Measurements from ENCODE around the gene KIF1A. TPM values are rescaled to one million over a fixed set of nuclear protein-coding genes. Genes with fewer than 3 reads are reported as not detected.

KIF1A gene
- total RNA-seq, 1 donor from 2014 or later: 48.9 TPM

- H3K4me3 Mint-ChIP-seq: no peak overlapping the region
- H3K27ac Mint-ChIP-seq: no peak overlapping the region
- H3K9me3 Mint-ChIP-seq: peaks cover 9% of the 10 kb centered on the region
- peaks cover 30% of the 10 kb centered on the region for H3K4me1 Mint-ChIP-seq
- TF ChIP-seq, protein P1, sequence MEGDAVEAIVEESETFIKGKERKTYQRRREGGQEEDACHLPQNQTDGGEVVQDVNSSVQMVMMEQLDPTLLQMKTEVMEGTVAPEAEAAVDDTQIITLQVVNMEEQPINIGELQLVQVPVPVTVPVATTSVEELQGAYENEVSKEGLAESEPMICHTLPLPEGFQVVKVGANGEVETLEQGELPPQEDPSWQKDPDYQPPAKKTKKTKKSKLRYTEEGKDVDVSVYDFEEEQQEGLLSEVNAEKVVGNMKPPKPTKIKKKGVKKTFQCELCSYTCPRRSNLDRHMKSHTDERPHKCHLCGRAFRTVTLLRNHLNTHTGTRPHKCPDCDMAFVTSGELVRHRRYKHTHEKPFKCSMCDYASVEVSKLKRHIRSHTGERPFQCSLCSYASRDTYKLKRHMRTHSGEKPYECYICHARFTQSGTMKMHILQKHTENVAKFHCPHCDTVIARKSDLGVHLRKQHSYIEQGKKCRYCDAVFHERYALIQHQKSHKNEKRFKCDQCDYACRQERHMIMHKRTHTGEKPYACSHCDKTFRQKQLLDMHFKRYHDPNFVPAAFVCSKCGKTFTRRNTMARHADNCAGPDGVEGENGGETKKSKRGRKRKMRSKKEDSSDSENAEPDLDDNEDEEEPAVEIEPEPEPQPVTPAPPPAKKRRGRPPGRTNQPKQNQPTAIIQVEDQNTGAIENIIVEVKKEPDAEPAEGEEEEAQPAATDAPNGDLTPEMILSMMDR (IDR thresholded peaks at IDR 0.05; ENCODE audit: unreplicated experiment): no peak
- H3K36me3 Mint-ChIP-seq: peaks cover 5% of the 10 kb centered on the region
- peak in 1 of 2 experiments; percentile 10 for DNase-seq (ENCODE audit: low spot score in 2 of 2, unreplicated experiment in 2 of 2)
- H3K27me3 Mint-ChIP-seq (ENCODE audit: low read depth): no peaks in the 10 kb centered on the region
Observed at GRCh38 chr2:240797500-240797895, 22.5 kb downstream of the KIF1A start.

- peaks cover 35% of the 10 kb centered on the region for H3K4me1 Mint-ChIP-seq
Observed at GRCh38 chr2:240796543-240797499, 23.2 kb downstream of the KIF1A start.

GRCh38 chr2:240795916-240796510, 24.0 kb downstream of the KIF1A start:
- Mint-ChIP-seq H3K4me1 (peaks cover 38% of the 10 kb centered on the region), H3K36me3 (peaks cover under 1% of the 10 kb centered on the region), H3K27ac (no peak overlapping the region), H3K4me3 (no peak overlapping the region), H3K27me3 (ENCODE audit: low read depth) (no peaks in the 10 kb centered on the region), H3K9me3 (peaks cover 3% of the 10 kb centered on the region)
- TF ChIP-seq, protein P1 (IDR thresholded peaks at IDR 0.05; ENCODE audit: unreplicated experiment): no peak
- peak in 1 of 2 experiments; percentile 3 for DNase-seq (ENCODE audit: low spot score in 2 of 2, unreplicated experiment in 2 of 2)

More at GRCh38 chr2:240796543-240797499, 23.2 kb downstream of the KIF1A start:
- H3K27me3 Mint-ChIP-seq (ENCODE audit: low read depth): no peaks in the 10 kb centered on the region
- peaks cover 8% of the 10 kb centered on the region for H3K9me3 Mint-ChIP-seq
- no peak for DNase-seq (ENCODE audit: low spot score in 2 of 2, unreplicated experiment in 2 of 2)
- H3K4me3 Mint-ChIP-seq: no peak overlapping the region
- H3K27ac Mint-ChIP-seq: no peak overlapping the region
- peaks cover 4% of the 10 kb centered on the region for H3K36me3 Mint-ChIP-seq
- TF ChIP-seq, protein P1 (IDR thresholded peaks at IDR 0.05; ENCODE audit: unreplicated experiment): no peak

DNA sequence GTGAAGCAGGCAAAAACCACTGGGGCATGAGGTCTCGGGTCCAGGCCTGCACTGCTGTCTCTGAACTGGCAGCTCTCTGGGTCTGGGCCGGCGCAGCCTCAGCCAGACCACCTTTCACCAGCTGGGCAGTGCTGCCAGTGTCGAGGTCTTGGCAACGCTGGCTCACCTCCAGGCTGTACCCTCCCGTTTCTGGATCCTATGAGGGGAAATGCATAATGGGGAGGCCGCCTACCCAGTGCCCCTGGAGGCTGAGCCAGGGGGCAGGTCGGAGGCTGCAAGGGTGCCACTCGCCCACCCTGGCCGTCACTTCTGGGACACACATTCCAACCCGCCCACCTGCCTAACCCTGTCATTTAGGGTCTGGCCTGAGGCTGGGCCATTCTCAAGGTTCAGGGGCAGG, 24.6 kb downstream of the KIF1A start:
- peak in 1 of 2 experiments; percentile 16 for DNase-seq (ENCODE audit: low spot score in 2 of 2, unreplicated experiment in 2 of 2)
- Mint-ChIP-seq H3K4me1 (peaks cover 42% of the 10 kb centered on the region), H3K4me3 (no peak overlapping the region), H3K27ac (no peak overlapping the region), H3K9me3 (no peaks in the 10 kb centered on the region), H3K27me3 (ENCODE audit: low read depth) (no peaks in the 10 kb centered on the region), H3K36me3 (no peaks in the 10 kb centered on the region)
- TF ChIP-seq, protein P1 (IDR thresholded peaks at IDR 0.05; ENCODE audit: unreplicated experiment): no peak

DNA sequence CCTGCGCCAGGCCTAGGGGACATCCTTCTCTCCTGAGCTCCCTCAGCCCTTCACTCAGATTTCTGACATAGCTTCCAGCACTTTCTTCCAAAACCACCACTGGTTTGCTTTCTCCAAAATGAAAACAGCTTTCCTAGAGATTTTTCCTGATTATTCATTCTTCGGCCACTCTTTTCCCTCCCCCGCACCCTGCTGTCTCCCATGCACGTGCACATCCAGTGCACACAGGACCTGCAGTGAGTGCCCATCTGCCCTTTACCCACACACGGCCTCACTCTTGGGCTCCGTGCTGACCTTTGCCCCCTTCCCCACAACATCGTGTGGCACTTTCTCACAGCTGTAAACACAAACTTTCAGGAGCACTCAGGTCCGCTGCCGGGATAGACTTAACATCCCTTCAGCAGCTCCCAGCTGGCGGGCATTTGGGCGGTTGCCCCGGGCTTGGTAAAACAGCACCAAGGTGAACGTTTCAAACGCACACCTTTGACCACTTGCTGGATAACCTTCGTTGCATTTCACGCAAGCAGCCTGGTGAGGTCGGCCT, 25.8 kb downstream of the KIF1A start:
- peak overlapping the region; percentile 49 for H3K27ac Mint-ChIP-seq
- no peaks in the 10 kb centered on the region for H3K36me3 Mint-ChIP-seq

More for the DNA sequence above, 25.8 kb downstream of the KIF1A start:
- Mint-ChIP-seq H3K4me3 (no peak overlapping the region), H3K4me1 (peaks cover 31% of the 10 kb centered on the region), H3K27me3 (ENCODE audit: low read depth) (no peaks in the 10 kb centered on the region), H3K9me3 (no peaks in the 10 kb centered on the region)
- TF ChIP-seq, protein P1 (IDR thresholded peaks at IDR 0.05; ENCODE audit: unreplicated experiment): no peak
- DNase-seq (ENCODE audit: low spot score in 2 of 2, unreplicated experiment in 2 of 2): peak in 1 of 2 experiments; percentile 13

Measured in mesothelial cell of epicardium (in vitro differentiated cells).